Nephron (organoid): Measurements from ENCODE around the gene FGF19.
A peak's percentile ranks its signal among the peaks of the same experiment; 100 is the strongest.

ENCODE experiments used
- H3K27ac Mint-ChIP-seq, 3 experiments: 2 replicates each; pipeline ENCODE4 v1.8.0; 2020; ENCODE audit warnings: mixed read lengths in 3 of 3, mild to moderate bottlenecking in 2 of 3, moderate library complexity in 1 of 3
- H3K27me3 Mint-ChIP-seq: 2 replicates; pipeline ENCODE4 v1.8.0; 2021; ENCODE audit warnings: low read depth, mild to moderate bottlenecking, moderate library complexity, mixed read lengths
- H3K36me3 Mint-ChIP-seq: 2 replicates; pipeline ENCODE4 v1.8.0; 2020; ENCODE audit warnings: low read depth, mixed read lengths
- H3K4me1 Mint-ChIP-seq: 2 replicates; pipeline ENCODE4 v1.8.0; 2020; ENCODE audit warnings: mixed read lengths
- H3K4me3 Mint-ChIP-seq, 3 experiments: 2 replicates each; pipeline ENCODE4 v1.8.0; 2020; ENCODE audit warnings: mild to moderate bottlenecking in 3 of 3, mixed read lengths in 3 of 3, moderate library complexity in 2 of 3
- H3K9me3 Mint-ChIP-seq: 2 replicates; pipeline ENCODE4 v1.8.0; 2020; ENCODE audit warnings: mixed read lengths
- CTCF ChIP-seq, 3 experiments: fragments of 200-600 bp; sonication (generic); IDR thresholded peaks; one replicate each; pipeline ENCODE4 v1.5.0; 2021; ENCODE audit warnings: antibody characterized with exemption in 3 of 3; ENCODE audit not compliant: unreplicated experiment in 3 of 3

Gene FGF19

GRCh38 chr11:69702769-69703452, 911 bp downstream of the FGF19 start:
- peak overlapping the region in 1 of 3 experiments; percentile 35 for H3K27ac Mint-ChIP-seq
- peaks cover 29% of the 10 kb centered on the region for H3K4me1 Mint-ChIP-seq
- TF ChIP-seq CTCF (IDR thresholded peaks at IDR 0.05; ENCODE audit: unreplicated experiment in 3 of 3), result no peak
- peak overlapping the region; percentile 59 to 71 (median 62) for H3K4me3 Mint-ChIP-seq
- peaks cover 77% of the 10 kb centered on the region for H3K27me3 Mint-ChIP-seq
- H3K9me3 Mint-ChIP-seq, result no peaks in the 10 kb centered on the region
- no peaks in the 10 kb centered on the region for H3K36me3 Mint-ChIP-seq

GRCh38 chr11:69702239-69702691, 1.6 kb downstream of the FGF19 start:
- H3K27me3 Mint-ChIP-seq, result peaks cover 78% of the 10 kb centered on the region
- no peak for TF ChIP-seq CTCF (IDR thresholded peaks at IDR 0.05; ENCODE audit: unreplicated experiment in 3 of 3)
- H3K4me1 Mint-ChIP-seq, result peaks cover 27% of the 10 kb centered on the region
- no peaks in the 10 kb centered on the region for H3K9me3 Mint-ChIP-seq
- H3K36me3 Mint-ChIP-seq, result no peaks in the 10 kb centered on the region
- peak overlapping the region in 2 of 3 experiments; percentile 62 to 71 for H3K4me3 Mint-ChIP-seq
- H3K27ac Mint-ChIP-seq, result peak overlapping the region in 1 of 3 experiments; percentile 35

GRCh38 chr11:69700278-69701140, 3.3 kb downstream of the FGF19 start:
- Mint-ChIP-seq H3K9me3 (no peaks in the 10 kb centered on the region), H3K4me3 (peak overlapping the region; percentile 45 to 51 (median 50)), H3K36me3 (no peaks in the 10 kb centered on the region), H3K27ac (peak overlapping the region in 1 of 3 experiments; percentile 63), H3K4me1 (peaks cover 23% of the 10 kb centered on the region), H3K27me3 (peaks cover 64% of the 10 kb centered on the region)
- no peak for TF ChIP-seq CTCF (IDR thresholded peaks at IDR 0.05; ENCODE audit: unreplicated experiment in 3 of 3)

GRCh38 chr11:69699213-69699612, 4.6 kb downstream of the FGF19 start:
- no peaks in the 10 kb centered on the region for H3K9me3 Mint-ChIP-seq
- no peak overlapping the region for H3K27ac Mint-ChIP-seq
- H3K4me1 Mint-ChIP-seq, result peaks cover 27% of the 10 kb centered on the region
- H3K36me3 Mint-ChIP-seq, result no peaks in the 10 kb centered on the region
- H3K4me3 Mint-ChIP-seq, result no peak overlapping the region
- peaks cover 62% of the 10 kb centered on the region for H3K27me3 Mint-ChIP-seq
- no peak for TF ChIP-seq CTCF (IDR thresholded peaks at IDR 0.05; ENCODE audit: unreplicated experiment in 3 of 3)

- TF ChIP-seq CTCF (IDR thresholded peaks at IDR 0.05; ENCODE audit: unreplicated experiment in 3 of 3), result no peak
- peaks cover 60% of the 10 kb centered on the region for H3K27me3 Mint-ChIP-seq
- no peaks in the 10 kb centered on the region for H3K9me3 Mint-ChIP-seq
- peaks cover 27% of the 10 kb centered on the region for H3K4me1 Mint-ChIP-seq
- no peak overlapping the region for H3K27ac Mint-ChIP-seq
- H3K36me3 Mint-ChIP-seq, result no peaks in the 10 kb centered on the region
- H3K4me3 Mint-ChIP-seq, result no peak overlapping the region
These were observed 5.5 kb downstream of the FGF19 start for GRCh38 chr11:69698362-69698761.
